Gastroesophageal sphincter (tissue), 4 donors: Measurements from ENCODE around the gene ASTE1. TPM values are rescaled to one million over a fixed set of nuclear protein-coding genes. Genes with fewer than 3 reads are reported as not detected.

Source experiments
- ATAC-seq: fragments of 150-250 bp; one replicate; pipeline ENCODE4 v1.9.1; 2016; ENCODE audit warnings: mild to moderate bottlenecking, moderate library complexity
- H3K27ac ChIP-seq, 4 donors: fragments of 200-600 bp; sonication (generic) in 3 of 4; 1 replicate in 3 of 4; 2 replicates in 1 of 4; pipeline ENCODE4 v1.5.1; 2016 to 2019
- H3K27me3 ChIP-seq: fragments of 200-600 bp; sonication (generic); one replicate; pipeline ENCODE4 v1.5.1; 2019
- H3K36me3 ChIP-seq, 2 donors: fragments of 200-600 bp; sonication (generic); one replicate each; pipeline ENCODE4 v1.5.1; 2019; ENCODE audit warnings: control low read depth in 1 of 2
- H3K4me1 ChIP-seq, 3 donors: fragments of 200-600 bp; sonication (generic); 1 replicate in 2 of 3; 2 replicates in 1 of 3; pipeline ENCODE4 v1.5.1; 2016 to 2019; ENCODE audit warnings: control low read depth in 2 of 3
- H3K4me3 ChIP-seq, 2 donors: fragments of 200-600 bp; sonication (generic); one replicate each; pipeline ENCODE4 v1.5.1; 2019; ENCODE audit warnings: mild to moderate bottlenecking in 1 of 2, moderate library complexity in 1 of 2
- H3K9me3 ChIP-seq, 3 donors: fragments of 200-600 bp; sonication (generic); one replicate each; pipeline ENCODE4 v1.5.1; 2017 to 2019; ENCODE audit warnings: control low read depth in 2 of 3
- CTCF ChIP-seq, 4 experiments: fragments of 200-600 bp in 2 of 4; fragments of 450-650 bp in 2 of 4; sonication (generic) in 1 of 4; IDR thresholded peaks; one replicate each; pipeline ENCODE4 v1.5.1; 2017 to 2019; ENCODE audit warnings: antibody characterized with exemption in 4 of 4, mild to moderate bottlenecking in 2 of 4, moderate library complexity in 2 of 4
- EP300 ChIP-seq: sonication (generic); formaldehyde crosslinking; IDR thresholded peaks from one replicate; pipeline ENCODE4 v1.6.1; 2017; ENCODE audit warnings: antibody characterized with exemption, mild to moderate bottlenecking
- POLR2A ChIP-seq, 2 donors: fragments of 450-650 bp; IDR thresholded peaks; one replicate each; pipeline ENCODE4 v1.6.1; 2017; ENCODE audit warnings: antibody characterized with exemption in 2 of 2, mild to moderate bottlenecking in 2 of 2, moderate library complexity in 1 of 2
- POLR2AphosphoS5 ChIP-seq: sonication (generic); formaldehyde crosslinking; IDR thresholded peaks from one replicate; pipeline ENCODE4 v1.6.1; 2017; ENCODE audit warnings: antibody characterized with exemption
- WGBS, 2 donors: methylation state at CpG; one replicate each; pipeline ENCODE4 v1.1.5; 2018; ENCODE audit warnings: low coverage in 1 of 2; 5-methylcytosine and 5-hydroxymethylcytosine counted together
- total RNA-seq, 4 donors: library from RNA; depleted of rRNA; stranded (reverse); fragments of >200 nt; gene quantifications; one replicate each; pipeline ENCODE4 v1.1.0, GENCODE V29; 2016

ASTE1 gene
- total RNA-seq, 4 donors from 2014 or later: 3.0 to 4.8 (median 4.0) TPM

- Histone ChIP-seq H3K27me3 (no peaks in the 10 kb centered on the region), H3K9me3 (no peaks in the 10 kb centered on the region), H3K4me1 (no peaks in the 10 kb centered on the region), H3K27ac (no peak overlapping the region), H3K4me3 (no peak overlapping the region), H3K36me3 (peaks cover 0 to 59% of the 10 kb centered on the region in 2 donors)
- WGBS, 2 donors: 71 to 78% methylated on average over 3 of the region's 3 CpGs
- TF ChIP-seq EP300 (no peak), CTCF (IDR thresholded peaks at IDR 0.05) (no peak), POLR2A (IDR thresholded peaks at IDR 0.05) (no peak), POLR2AphosphoS5 (no peak)
- ATAC-seq: no peak
These were observed 34.3 kb downstream of the ASTE1 start for GRCh38 chr3:130992344-130992743.

- Histone ChIP-seq H3K4me3 (no peak overlapping the region), H3K9me3 (no peaks in the 10 kb centered on the region), H3K27ac (no peak overlapping the region), H3K36me3 (peaks cover 0 to 48% of the 10 kb centered on the region in 2 donors), H3K27me3 (no peaks in the 10 kb centered on the region), H3K4me1 (no peaks in the 10 kb centered on the region)
- no peak for ATAC-seq
- WGBS, 2 donors: 88 to 90% methylated on average over 5 of the region's 5 CpGs
- TF ChIP-seq CTCF (IDR thresholded peaks at IDR 0.05) (no peak), POLR2AphosphoS5 (no peak), POLR2A (IDR thresholded peaks at IDR 0.05) (no peak), EP300 (no peak)
These were observed 35.5 kb downstream of the ASTE1 start for GRCh38 chr3:130991126-130991525.

GRCh38 chr3:130990282-130990681 is 36.3 kb downstream of the ASTE1 start:
- TF ChIP-seq EP300 (no peak), POLR2AphosphoS5 (no peak), POLR2A (IDR thresholded peaks at IDR 0.05) (no peak), CTCF (IDR thresholded peaks at IDR 0.05) (no peak)
- WGBS, 2 donors: 63 to 75% methylated on average over 5 of the region's 5 CpGs
- H3K27me3 ChIP-seq: no peaks in the 10 kb centered on the region
- peaks cover 0 to 41% of the 10 kb centered on the region in 2 donors for H3K36me3 ChIP-seq
- no peak overlapping the region for H3K4me3 ChIP-seq
- no peaks in the 10 kb centered on the region for H3K4me1 ChIP-seq
- H3K9me3 ChIP-seq: no peaks in the 10 kb centered on the region
- no peak overlapping the region for H3K27ac ChIP-seq
- ATAC-seq: no peak

- Histone ChIP-seq H3K4me3 (no peak overlapping the region), H3K9me3 (no peaks in the 10 kb centered on the region), H3K36me3 (peaks cover 0 to 41% of the 10 kb centered on the region in 2 donors), H3K27me3 (no peaks in the 10 kb centered on the region), H3K27ac (no peak overlapping the region), H3K4me1 (no peaks in the 10 kb centered on the region)
- WGBS, 2 donors: 81 to 87% methylated on average over 2 of the region's 2 CpGs
- TF ChIP-seq EP300 (no peak), POLR2AphosphoS5 (no peak)
- ATAC-seq: no peak
These were observed 45.2 kb downstream of the ASTE1 start for GRCh38 chr3:130981469-130981868.

GRCh38 chr3:130979117-130979516 is 47.5 kb downstream of the ASTE1 start:
- no peak for ATAC-seq
- no peak overlapping the region for H3K4me3 ChIP-seq
- no peaks in the 10 kb centered on the region for H3K4me1 ChIP-seq
- WGBS, 2 donors: 83 to 100% methylated on average over 1 to 2 of the region's 2 CpGs
- H3K36me3 ChIP-seq: peaks cover 0 to 53% of the 10 kb centered on the region in 2 donors
- no peak for TF ChIP-seq CTCF (IDR thresholded peaks at IDR 0.05)
- no peak for TF ChIP-seq EP300
- TF ChIP-seq POLR2A (IDR thresholded peaks at IDR 0.05): no peak
- TF ChIP-seq POLR2AphosphoS5: no peak
- H3K9me3 ChIP-seq: no peaks in the 10 kb centered on the region
- no peaks in the 10 kb centered on the region for H3K27me3 ChIP-seq
- H3K27ac ChIP-seq: no peak overlapping the region
